GM23338 (cell line): ENCODE results near the gene C1QTNF2. TPM values are rescaled to one million over a fixed set of nuclear protein-coding genes. Genes with fewer than 3 reads are reported as not detected.

ENCODE experiments used
- polyA plus RNA-seq: library from polyadenylated mRNA; unstranded; fragments of >200 nt; fragmentation: Nextera tagmentation; extraction: Ambion mirVana; gene quantifications from 2 replicates; pipeline ENCODE4 v1.2.1, GENCODE V29; 2016
- small RNA-seq: library from RNA; depleted of rRNA; stranded (forward); fragments of <200 nt; gene quantifications from one replicate; pipeline ENCODE3, GENCODE V24; 2014; ENCODE audit warnings: low replicate concordance
- total RNA-seq: library from RNA; depleted of rRNA; stranded (reverse); fragments of >200 nt; shearing (Covaris generic); gene quantifications from 2 replicates; pipeline ENCODE4 v1.2.3, GENCODE V29; 2014; rRNA removed

C1QTNF2 gene
- total and polyA plus RNA-seq, 2 experiments from 2014 or later: 0.56 to 0.92 TPM

Small RNAs within 50 kb of the gene (small RNA-seq; reads per million reads assigned to genes)
- not detected for gene AC112191.3

Other genes with a start within 250 kb of the C1QTNF2 start
- gene FABP6, start 141.1 kb downstream of the C1QTNF2 start, total RNA-seq: 1.7 and 2.2 TPM in 2 replicates
- gene FABP6, start 141.1 kb downstream of the C1QTNF2 start, polyA plus RNA-seq: 7.5 and 9.7 TPM in 2 replicates
- gene CCNJL, start 58.1 kb downstream of the C1QTNF2 start, total RNA-seq: 22.1 and 29.2 TPM in 2 replicates
- gene CCNJL, start 58.1 kb downstream of the C1QTNF2 start, polyA plus RNA-seq: 27.0 and 28.4 TPM in 2 replicates
- 6.9 and 7.4 TPM in 2 replicates for gene FAM200C, start 29.4 kb upstream of the C1QTNF2 start, total RNA-seq
- 3.3 and 4.6 TPM in 2 replicates for gene FAM200C, start 29.4 kb upstream of the C1QTNF2 start, polyA plus RNA-seq
- 27.0 and 33.2 TPM in 2 replicates for gene SLU7, start 48.5 kb upstream of the C1QTNF2 start, total RNA-seq
- gene SLU7, start 48.5 kb upstream of the C1QTNF2 start, polyA plus RNA-seq: 31.1 and 47.5 TPM in 2 replicates
- gene PTTG1, start 51.2 kb upstream of the C1QTNF2 start, total RNA-seq: 229 and 394 TPM in 2 replicates
- 579 and 620 TPM in 2 replicates for gene PTTG1, start 51.2 kb upstream of the C1QTNF2 start, polyA plus RNA-seq